ENCODE results near the gene TP53TG5.

DNA sequence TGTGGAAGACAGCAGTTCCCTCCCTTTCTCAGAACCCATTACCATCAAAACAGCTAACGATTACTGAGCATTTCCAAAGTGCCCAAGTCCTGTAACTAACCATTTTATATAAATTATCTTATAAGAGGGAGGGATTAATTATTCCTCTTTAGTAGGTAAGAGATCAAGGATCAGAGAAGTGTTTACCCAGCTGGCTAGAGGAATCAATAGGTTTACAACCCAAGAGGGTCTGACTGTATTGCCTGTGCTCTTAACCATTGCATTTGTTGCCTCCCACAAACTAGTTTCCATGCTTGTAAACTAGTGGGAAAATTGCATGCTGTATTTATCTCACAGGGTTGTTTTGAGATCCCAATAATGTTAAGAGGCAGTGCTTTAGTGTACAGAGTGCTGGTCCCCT is 26.3 kb upstream of the TP53TG5 start:
- TF ChIP-seq POLR2AphosphoS5 (IDR thresholded peaks at IDR 0.05; ENCODE audit: borderline replicate concordance, low read depth, low read length) (no peak), EZH2 (IDR thresholded peaks at IDR 0.05) (no peak)
